ENCODE results near the gene GSK3B.
A peak's percentile ranks its signal among the peaks of the same experiment; 100 is the strongest.

Gene GSK3B

DNA sequence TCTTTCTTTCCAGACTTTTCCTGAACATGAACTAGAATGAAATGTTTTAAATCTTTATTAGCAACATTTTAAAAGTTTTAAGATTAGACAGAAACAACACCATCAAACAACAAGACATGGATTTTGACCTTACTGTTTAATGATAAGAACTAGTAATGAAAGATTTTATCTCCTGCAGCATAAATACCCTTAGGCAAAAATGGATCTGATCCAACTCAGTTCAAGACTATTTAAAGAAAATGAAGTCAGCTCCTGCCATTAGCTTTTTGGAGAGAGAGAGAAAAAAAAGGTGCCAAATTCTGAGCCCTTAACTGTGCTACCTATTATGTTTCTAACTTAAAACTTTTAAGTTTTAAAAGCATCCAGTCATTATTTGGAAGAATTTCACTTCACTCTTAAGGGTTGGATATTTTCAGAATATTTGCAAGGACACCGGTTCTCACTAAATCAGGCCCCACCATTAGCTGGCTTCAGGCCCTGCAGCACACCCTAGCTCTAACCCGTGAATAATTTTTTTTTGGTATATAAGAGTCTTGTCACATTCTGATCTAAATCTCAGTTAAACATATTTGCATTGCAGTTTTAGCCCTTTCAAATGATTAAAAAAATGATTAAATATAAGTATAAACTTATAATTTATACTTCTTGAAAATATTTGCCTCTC lies 252.3 kb downstream of the GSK3B start:
- Histone ChIP-seq H3K23ac (ENCODE audit: low read length) (no peak overlapping the region), H3K4me3 (ENCODE audit: low read length) (no peak overlapping the region), H3K4ac (ENCODE audit: low read depth, low read length) (no peak overlapping the region), H3K18ac (ENCODE audit: low read length) (no peak overlapping the region), H3K9ac (ENCODE audit: low read length) (no peak overlapping the region), H2BK120ac (ENCODE audit: low read depth, low read length) (no peak overlapping the region), H3K79me2 (ENCODE audit: control insufficient read depth, insufficient read depth, low read length) (no peaks in the 10 kb centered on the region), H3K56ac (ENCODE audit: low read length) (no peak overlapping the region), H3K36me3 (ENCODE audit: control insufficient read depth, insufficient read depth, low read length) (no peaks in the 10 kb centered on the region), H4K5ac (ENCODE audit: low read length) (no peak overlapping the region), H3K27me3 (ENCODE audit: insufficient read depth, low read length, poor library complexity) (no peaks in the 10 kb centered on the region), H2AK5ac (ENCODE audit: low read length) (no peak overlapping the region), H3K4me2 (ENCODE audit: low read length) (no peak overlapping the region), H3K79me1 (ENCODE audit: low read length) (no peaks in the 10 kb centered on the region), H4K8ac (ENCODE audit: low read depth, low read length) (no peak overlapping the region), H3K4me1 (ENCODE audit: control insufficient read depth, low read depth, low read length) (no peaks in the 10 kb centered on the region), H2BK5ac (ENCODE audit: low read length) (no peak overlapping the region), H2BK15ac (replicated peaks; ENCODE audit: low read depth) (no peak overlapping the region), H3K27ac (ENCODE audit: low read depth, low read length) (no peak overlapping the region)
- no CpG with 5 or more reads among the region's 2 CpGs for WGBS (ENCODE audit: extremely low coverage, insufficient coverage, low lambda C conversion rate)
- peak; percentile 10 for DNase-seq

GRCh38 chr3:119835556-119835955 lies 258.7 kb downstream of the GSK3B start:
- Histone ChIP-seq H3K56ac (ENCODE audit: low read length) (no peak overlapping the region), H3K9ac (ENCODE audit: low read length) (no peak overlapping the region), H3K79me1 (ENCODE audit: low read length) (no peaks in the 10 kb centered on the region), H3K4me2 (ENCODE audit: low read length) (no peak overlapping the region), H3K4ac (ENCODE audit: low read depth, low read length) (no peak overlapping the region), H3K36me3 (ENCODE audit: control insufficient read depth, insufficient read depth, low read length) (no peaks in the 10 kb centered on the region), H3K79me2 (ENCODE audit: control insufficient read depth, insufficient read depth, low read length) (no peaks in the 10 kb centered on the region), H2BK15ac (replicated peaks; ENCODE audit: low read depth) (no peak overlapping the region), H3K4me1 (ENCODE audit: control insufficient read depth, low read depth, low read length) (no peaks in the 10 kb centered on the region), H2AK5ac (ENCODE audit: low read length) (no peak overlapping the region), H3K27ac (ENCODE audit: low read depth, low read length) (no peak overlapping the region), H3K4me3 (ENCODE audit: low read length) (no peak overlapping the region), H4K8ac (ENCODE audit: low read depth, low read length) (no peak overlapping the region), H4K5ac (ENCODE audit: low read length) (no peak overlapping the region), H2BK120ac (ENCODE audit: low read depth, low read length) (no peak overlapping the region), H3K23ac (ENCODE audit: low read length) (no peak overlapping the region), H3K27me3 (ENCODE audit: insufficient read depth, low read length, poor library complexity) (no peaks in the 10 kb centered on the region), H2BK5ac (ENCODE audit: low read length) (no peak overlapping the region), H3K18ac (ENCODE audit: low read length) (no peak overlapping the region)
- DNase-seq = no peak

GRCh38 chr3:119834754-119835370 lies 259.4 kb downstream of the GSK3B start:
- H3K4me2 ChIP-seq (ENCODE audit: low read length) = no peak overlapping the region
- H3K9ac ChIP-seq (ENCODE audit: low read length) = no peak overlapping the region
- H3K4ac ChIP-seq (ENCODE audit: low read depth, low read length) = no peak overlapping the region
- H3K23ac ChIP-seq (ENCODE audit: low read length) = no peak overlapping the region
- H2BK120ac ChIP-seq (ENCODE audit: low read depth, low read length) = no peak overlapping the region
- H3K36me3 ChIP-seq (ENCODE audit: control insufficient read depth, insufficient read depth, low read length) = no peaks in the 10 kb centered on the region
- no peak overlapping the region for H3K18ac ChIP-seq (ENCODE audit: low read length)
- H3K56ac ChIP-seq (ENCODE audit: low read length) = no peak overlapping the region
- H3K79me1 ChIP-seq (ENCODE audit: low read length) = no peaks in the 10 kb centered on the region
- no peak overlapping the region for H2BK5ac ChIP-seq (ENCODE audit: low read length)
- no peak overlapping the region for H3K4me3 ChIP-seq (ENCODE audit: low read length)
- no peaks in the 10 kb centered on the region for H3K4me1 ChIP-seq (ENCODE audit: control insufficient read depth, low read depth, low read length)
- no peak overlapping the region for H4K8ac ChIP-seq (ENCODE audit: low read depth, low read length)
- H2AK5ac ChIP-seq (ENCODE audit: low read length) = no peak overlapping the region
- no peak overlapping the region for H2BK15ac ChIP-seq (replicated peaks; ENCODE audit: low read depth)
- WGBS (ENCODE audit: extremely low coverage, insufficient coverage, low lambda C conversion rate) = no CpG with 5 or more reads among the region's 2 CpGs
- no peaks in the 10 kb centered on the region for H3K27me3 ChIP-seq (ENCODE audit: insufficient read depth, low read length, poor library complexity)
- H3K79me2 ChIP-seq (ENCODE audit: control insufficient read depth, insufficient read depth, low read length) = no peaks in the 10 kb centered on the region
- no peak for DNase-seq
- no peak overlapping the region for H3K27ac ChIP-seq (ENCODE audit: low read depth, low read length)
- H4K5ac ChIP-seq (ENCODE audit: low read length) = no peak overlapping the region

DNA sequence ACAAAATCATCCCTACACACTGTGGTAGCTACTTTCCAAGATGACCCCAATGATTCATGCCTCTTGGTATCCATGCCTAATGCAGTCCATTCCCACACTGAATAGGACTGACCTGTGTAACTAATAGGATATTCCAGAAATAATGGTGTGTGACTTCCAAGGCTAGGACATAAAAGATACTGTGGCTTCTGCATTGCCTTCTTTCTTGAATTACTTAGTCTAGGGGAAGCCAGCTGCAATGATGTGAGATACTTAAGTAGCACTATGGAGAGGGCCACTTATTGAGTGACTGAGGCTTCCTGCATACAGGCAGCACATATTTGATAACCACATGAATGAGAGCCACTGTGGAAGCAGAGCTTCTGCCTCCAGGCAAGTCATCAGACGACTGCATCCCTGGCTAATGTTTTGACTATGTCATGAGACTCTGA lies 262.3 kb downstream of the GSK3B start:
- no peak overlapping the region for H3K56ac ChIP-seq (ENCODE audit: low read length)
- H4K8ac ChIP-seq (ENCODE audit: low read depth, low read length) = no peak overlapping the region
- no peak overlapping the region for H3K4me3 ChIP-seq (ENCODE audit: low read length)
- no CpG with 5 or more reads among the region's 1 CpG for WGBS (ENCODE audit: extremely low coverage, insufficient coverage, low lambda C conversion rate)
- no peaks in the 10 kb centered on the region for H3K36me3 ChIP-seq (ENCODE audit: control insufficient read depth, insufficient read depth, low read length)
- no peak overlapping the region for H2BK120ac ChIP-seq (ENCODE audit: low read depth, low read length)
- DNase-seq = peak; percentile 76
- H3K4ac ChIP-seq (ENCODE audit: low read depth, low read length) = no peak overlapping the region
- no peak overlapping the region for H3K4me2 ChIP-seq (ENCODE audit: low read length)
- H2AK5ac ChIP-seq (ENCODE audit: low read length) = no peak overlapping the region
- H3K79me2 ChIP-seq (ENCODE audit: control insufficient read depth, insufficient read depth, low read length) = no peaks in the 10 kb centered on the region
- no peaks in the 10 kb centered on the region for H3K27me3 ChIP-seq (ENCODE audit: insufficient read depth, low read length, poor library complexity)
- no peak overlapping the region for H3K18ac ChIP-seq (ENCODE audit: low read length)
- no peak overlapping the region for H3K27ac ChIP-seq (ENCODE audit: low read depth, low read length)
- H3K23ac ChIP-seq (ENCODE audit: low read length) = no peak overlapping the region
- no peaks in the 10 kb centered on the region for H3K4me1 ChIP-seq (ENCODE audit: control insufficient read depth, low read depth, low read length)
- H3K79me1 ChIP-seq (ENCODE audit: low read length) = peaks cover 1% of the 10 kb centered on the region
- H4K5ac ChIP-seq (ENCODE audit: low read length) = no peak overlapping the region
- no peak overlapping the region for H2BK5ac ChIP-seq (ENCODE audit: low read length)
- no peak overlapping the region for H3K9ac ChIP-seq (ENCODE audit: low read length)
- H2BK15ac ChIP-seq (replicated peaks; ENCODE audit: low read depth) = no peak overlapping the region

DNA sequence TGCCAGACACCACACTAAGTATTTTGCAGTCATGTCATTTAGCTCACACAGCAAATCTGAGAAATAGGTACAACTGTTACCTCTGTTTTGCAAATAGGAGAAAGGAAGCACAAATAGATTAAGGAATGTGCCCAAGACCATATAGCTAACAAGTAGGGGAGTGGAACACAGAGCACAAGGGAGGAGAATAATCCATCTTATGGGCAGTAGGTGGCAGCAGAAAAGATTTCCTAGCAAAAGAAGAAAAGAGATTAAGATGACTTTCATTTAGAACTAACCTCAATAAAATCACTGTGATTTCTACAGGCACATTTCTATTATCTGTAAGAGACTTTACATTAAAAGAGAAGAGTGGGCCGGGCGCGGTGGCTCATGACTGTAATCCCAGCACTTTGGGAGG lies 263.2 kb downstream of the GSK3B start:
- Histone ChIP-seq H3K23ac (ENCODE audit: low read length) (no peak overlapping the region), H2BK5ac (ENCODE audit: low read length) (no peak overlapping the region), H2BK120ac (ENCODE audit: low read depth, low read length) (no peak overlapping the region), H3K9ac (ENCODE audit: low read length) (no peak overlapping the region), H3K4ac (ENCODE audit: low read depth, low read length) (no peak overlapping the region), H3K27me3 (ENCODE audit: insufficient read depth, low read length, poor library complexity) (no peaks in the 10 kb centered on the region), H4K8ac (ENCODE audit: low read depth, low read length) (no peak overlapping the region), H3K56ac (ENCODE audit: low read length) (no peak overlapping the region), H3K4me3 (ENCODE audit: low read length) (no peak overlapping the region), H3K27ac (ENCODE audit: low read depth, low read length) (no peak overlapping the region), H3K36me3 (ENCODE audit: control insufficient read depth, insufficient read depth, low read length) (no peaks in the 10 kb centered on the region), H3K4me1 (ENCODE audit: control insufficient read depth, low read depth, low read length) (no peaks in the 10 kb centered on the region), H4K5ac (ENCODE audit: low read length) (no peak overlapping the region), H2AK5ac (ENCODE audit: low read length) (no peak overlapping the region), H3K79me1 (ENCODE audit: low read length) (peaks cover 1% of the 10 kb centered on the region), H3K79me2 (ENCODE audit: control insufficient read depth, insufficient read depth, low read length) (no peaks in the 10 kb centered on the region), H3K18ac (ENCODE audit: low read length) (no peak overlapping the region), H2BK15ac (replicated peaks; ENCODE audit: low read depth) (no peak overlapping the region), H3K4me2 (ENCODE audit: low read length) (no peak overlapping the region)
- WGBS (ENCODE audit: extremely low coverage, insufficient coverage, low lambda C conversion rate) = no CpG with 5 or more reads among the region's 3 CpGs
- DNase-seq = peak; percentile 35

DNA sequence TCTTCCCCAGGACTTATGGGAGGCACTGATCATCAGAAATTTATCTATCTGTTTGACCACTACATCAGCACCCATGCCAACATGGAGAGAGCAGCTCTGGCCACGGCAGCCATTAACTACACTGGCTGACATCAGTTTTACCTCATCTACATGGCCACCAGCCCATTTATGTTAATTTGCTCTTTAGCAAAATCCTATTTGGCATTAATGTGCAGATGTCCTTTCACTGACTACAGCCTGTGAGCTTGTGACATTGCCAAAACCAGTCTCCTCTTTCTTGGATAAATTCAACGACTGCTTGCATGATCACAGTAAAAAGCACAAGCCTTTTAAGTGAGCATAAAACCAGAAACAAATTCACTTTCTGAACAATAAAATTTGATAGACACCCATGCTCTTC lies 264.8 kb downstream of the GSK3B start:
- H4K5ac ChIP-seq (ENCODE audit: low read length) = no peak overlapping the region
- H3K23ac ChIP-seq (ENCODE audit: low read length) = no peak overlapping the region
- H3K56ac ChIP-seq (ENCODE audit: low read length) = no peak overlapping the region
- no peaks in the 10 kb centered on the region for H3K79me2 ChIP-seq (ENCODE audit: control insufficient read depth, insufficient read depth, low read length)
- no peak for DNase-seq
- H3K4me3 ChIP-seq (ENCODE audit: low read length) = no peak overlapping the region
- WGBS (ENCODE audit: extremely low coverage, insufficient coverage, low lambda C conversion rate) = no CpG with 5 or more reads among the region's 2 CpGs
- H3K27me3 ChIP-seq (ENCODE audit: insufficient read depth, low read length, poor library complexity) = no peaks in the 10 kb centered on the region
- no peak overlapping the region for H2BK120ac ChIP-seq (ENCODE audit: low read depth, low read length)
- H4K8ac ChIP-seq (ENCODE audit: low read depth, low read length) = no peak overlapping the region
- peaks cover 1% of the 10 kb centered on the region for H3K79me1 ChIP-seq (ENCODE audit: low read length)
- no peak overlapping the region for H3K4me2 ChIP-seq (ENCODE audit: low read length)
- H3K9ac ChIP-seq (ENCODE audit: low read length) = no peak overlapping the region
- no peak overlapping the region for H3K27ac ChIP-seq (ENCODE audit: low read depth, low read length)
- H2BK15ac ChIP-seq (replicated peaks; ENCODE audit: low read depth) = no peak overlapping the region
- no peaks in the 10 kb centered on the region for H3K4me1 ChIP-seq (ENCODE audit: control insufficient read depth, low read depth, low read length)
- no peak overlapping the region for H3K4ac ChIP-seq (ENCODE audit: low read depth, low read length)
- H3K18ac ChIP-seq (ENCODE audit: low read length) = no peak overlapping the region
- no peaks in the 10 kb centered on the region for H3K36me3 ChIP-seq (ENCODE audit: control insufficient read depth, insufficient read depth, low read length)
- H2BK5ac ChIP-seq (ENCODE audit: low read length) = no peak overlapping the region
- no peak overlapping the region for H2AK5ac ChIP-seq (ENCODE audit: low read length)
